IPS DF 4.7 (cell line): ENCODE measurements around the gene ROPN1L.
"Not testable (repeated sequence)": the region's sequence is repeated elsewhere in the genome, so short reads cannot be mapped to it uniquely, and the experiment has no call there.

Experiments used
- DNase-seq: peaks from one replicate; pipeline ENCODE4 v3.0.0-alpha.2; 2013; ENCODE audit warnings: low spot score; ENCODE audit errors: extremely low read depth

ROPN1L gene

GRCh38 chr5:10501554-10502075 lies 59.9 kb downstream of the ROPN1L start:
- no peak for DNase-seq

- DNase-seq = no peak
Measured at GRCh38 chr5:10502130-10502529, 60.5 kb downstream of the ROPN1L start.

- no peak for DNase-seq
Measured at GRCh38 chr5:10502578-10502977, 60.9 kb downstream of the ROPN1L start.

GRCh38 chr5:10503321-10503720 lies 61.6 kb downstream of the ROPN1L start:
- DNase-seq = no peak

- DNase-seq = no peak
Measured at GRCh38 chr5:10503997-10504793, 62.5 kb downstream of the ROPN1L start.

GRCh38 chr5:10505517-10506095 lies 63.9 kb downstream of the ROPN1L start:
- no peak for DNase-seq

GRCh38 chr5:10506535-10506934 lies 64.9 kb downstream of the ROPN1L start:
- no peak for DNase-seq

GRCh38 chr5:10507575-10508096 lies 66.0 kb downstream of the ROPN1L start:
- DNase-seq = no peak

GRCh38 chr5:10509575-10509974 lies 67.9 kb downstream of the ROPN1L start:
- no peak for DNase-seq

GRCh38 chr5:10511741-10512640 lies 70.3 kb downstream of the ROPN1L start:
- no peak for DNase-seq

GRCh38 chr5:10513501-10514442 lies 72.1 kb downstream of the ROPN1L start:
- DNase-seq = peak; percentile 90

- not testable (repeated sequence) for DNase-seq
Measured at GRCh38 chr5:10514572-10514971, 72.9 kb downstream of the ROPN1L start.
